Loucy (cell line): ENCODE results near the gene CHMP1A.

ENCODE experiments used
- H2AFZ ChIP-seq: fragments of 200-600 bp; sonication (generic); 2 replicates; pipeline ENCODE4 v1.6.0; 2016; ENCODE audit warnings: antibody characterized with exemption, mild to moderate bottlenecking, low read length, moderate library complexity
- H3F3A ChIP-seq: fragments of 200-600 bp; 2 replicates; pipeline ENCODE4 v1.6.0; 2016; ENCODE audit warnings: antibody characterized with exemption, low read depth, mild to moderate bottlenecking
- H3K27me3 ChIP-seq: fragments of 200-600 bp; sonication (generic); 2 replicates; pipeline ENCODE4 v1.6.1; 2014; ENCODE audit warnings: low read length, mild to moderate bottlenecking; ENCODE audit not compliant: insufficient read depth, poor library complexity, severe bottlenecking
- H3K36me3 ChIP-seq: fragments of 200-600 bp; sonication (generic); 2 replicates; pipeline ENCODE4 v1.6.1; 2016; ENCODE audit warnings: low read length; ENCODE audit not compliant: insufficient read depth
- H3K4me1 ChIP-seq: fragments of 200-600 bp; sonication (generic); 2 replicates; pipeline ENCODE4 v1.5.1; 2014; ENCODE audit warnings: low read length, mild to moderate bottlenecking; ENCODE audit not compliant: insufficient read depth, poor library complexity, severe bottlenecking
- H3K4me2 ChIP-seq: fragments of 200-600 bp; sonication (generic); 2 replicates; pipeline ENCODE4 v1.6.0; 2014; ENCODE audit warnings: antibody characterized with exemption, low read length, low read depth, mild to moderate bottlenecking; ENCODE audit not compliant: poor library complexity, severe bottlenecking
- H3K4me3 ChIP-seq: fragments of 200-600 bp; sonication (generic); 2 replicates; pipeline ENCODE4 v1.5.1; 2014; ENCODE audit warnings: low read length, mild to moderate bottlenecking, mixed read lengths; ENCODE audit not compliant: poor library complexity, severe bottlenecking
- H3K79me2 ChIP-seq: fragments of 200-600 bp; sonication (generic); 2 replicates; pipeline ENCODE4 v1.6.1; 2014; ENCODE audit warnings: low read length; ENCODE audit not compliant: insufficient read depth
- H3K9ac ChIP-seq: fragments of 200-600 bp; sonication (generic); 2 replicates; pipeline ENCODE4 v1.6.0; 2014; ENCODE audit warnings: mild to moderate bottlenecking, low read depth, low read length, moderate library complexity; ENCODE audit not compliant: poor library complexity, severe bottlenecking
- H3K9me2 ChIP-seq: fragments of 200-600 bp; sonication (generic); replicated peaks from 2 replicates; pipeline ENCODE4 v1.6.1; 2016; ENCODE audit warnings: low read depth, low read length, mixed read lengths
- H3K9me3 ChIP-seq: fragments of 200-600 bp; sonication (generic); 2 replicates; pipeline ENCODE4 v1.6.1; 2014; ENCODE audit warnings: mild to moderate bottlenecking, antibody characterized with exemption, low read length, low read depth; ENCODE audit not compliant: insufficient read depth
- H4K20me1 ChIP-seq: fragments of 200-600 bp; sonication (generic); 2 replicates; pipeline ENCODE4 v1.6.0; 2014; ENCODE audit warnings: antibody characterized with exemption, low read length, mild to moderate bottlenecking; ENCODE audit not compliant: insufficient read depth, poor library complexity, severe bottlenecking
- CTCF ChIP-seq: fragments of 200-600 bp; sonication (generic); conservative IDR thresholded peaks from 2 replicates; pipeline ENCODE4 v1.5.1; 2014; ENCODE audit warnings: mild to moderate bottlenecking, antibody characterized with exemption, low read length
- EZH2phosphoT487 ChIP-seq: fragments of 200-600 bp; IDR thresholded peaks from 2 replicates; pipeline ENCODE4 v1.6.1; 2018; ENCODE audit warnings: antibody characterized with exemption, mild to moderate bottlenecking, moderate library complexity, borderline replicate concordance

The CHMP1A gene

GRCh38 chr16:89633064-89633631, 24.4 kb downstream of the CHMP1A start:
- no peak overlapping the region for H2AFZ ChIP-seq
- H3K9me3 ChIP-seq = no peaks in the 10 kb centered on the region
- no peak overlapping the region for H3K4me2 ChIP-seq
- H3K9me2 ChIP-seq = no peaks in the 10 kb centered on the region
- no peak overlapping the region for H3K4me3 ChIP-seq
- no peaks in the 10 kb centered on the region for H3K4me1 ChIP-seq
- H4K20me1 ChIP-seq = no peaks in the 10 kb centered on the region
- H3K27me3 ChIP-seq = no peaks in the 10 kb centered on the region
- no peaks in the 10 kb centered on the region for H3K36me3 ChIP-seq
- no peaks in the 10 kb centered on the region for H3F3A ChIP-seq
- TF ChIP-seq CTCF (no peak), EZH2phosphoT487 (no peak)
- no peaks in the 10 kb centered on the region for H3K79me2 ChIP-seq
- H3K9ac ChIP-seq = no peak overlapping the region

DNA sequence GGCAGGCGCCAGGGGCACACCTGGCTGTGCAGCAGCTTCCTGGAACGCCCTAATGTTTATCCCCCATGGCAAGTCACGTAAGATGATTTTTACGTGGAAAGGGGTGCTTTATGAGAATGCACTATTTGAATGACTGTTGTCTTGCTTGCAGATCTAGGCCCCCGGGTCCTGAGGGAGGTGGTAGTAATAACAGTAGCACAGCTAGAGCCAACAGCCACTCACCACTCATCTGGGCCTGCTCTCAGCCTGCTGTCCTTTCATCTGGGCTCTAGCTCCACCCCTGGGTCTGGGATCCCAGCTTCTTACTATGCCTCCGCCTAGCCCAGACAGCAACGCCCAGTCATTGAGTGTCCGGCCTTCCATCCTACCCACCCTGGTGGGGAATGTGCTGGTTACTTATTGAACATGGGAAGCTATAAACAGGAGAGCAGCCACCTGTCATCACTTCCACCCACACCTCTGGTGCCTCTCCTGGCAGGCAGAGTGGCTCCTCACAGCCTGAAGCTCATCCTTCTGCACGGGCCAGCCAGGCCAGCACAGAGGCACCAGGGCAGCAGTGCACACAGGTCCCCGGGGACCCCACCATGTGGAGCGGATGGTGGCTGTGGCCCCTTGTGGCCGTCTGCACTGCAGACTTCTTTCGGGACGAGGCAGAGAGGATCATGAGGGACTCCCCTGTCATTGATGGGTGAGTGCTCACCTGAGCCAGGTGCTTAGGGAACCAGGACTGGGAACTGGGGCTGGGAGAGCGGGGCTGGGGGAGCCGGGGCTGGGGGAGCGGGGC, 27.5 kb downstream of the CHMP1A start:
- H3K9me2 ChIP-seq = no peaks in the 10 kb centered on the region
- no peak overlapping the region for H2AFZ ChIP-seq
- no peak overlapping the region for H3K4me3 ChIP-seq
- no peaks in the 10 kb centered on the region for H3K36me3 ChIP-seq
- no peaks in the 10 kb centered on the region for H3K27me3 ChIP-seq
- no peaks in the 10 kb centered on the region for H3F3A ChIP-seq
- H3K79me2 ChIP-seq = no peaks in the 10 kb centered on the region
- H3K4me1 ChIP-seq = no peaks in the 10 kb centered on the region
- TF ChIP-seq CTCF (no peak), EZH2phosphoT487 (no peak)
- no peaks in the 10 kb centered on the region for H3K9me3 ChIP-seq
- H3K9ac ChIP-seq = no peak overlapping the region
- no peak overlapping the region for H3K4me2 ChIP-seq
- H4K20me1 ChIP-seq = no peaks in the 10 kb centered on the region

DNA sequence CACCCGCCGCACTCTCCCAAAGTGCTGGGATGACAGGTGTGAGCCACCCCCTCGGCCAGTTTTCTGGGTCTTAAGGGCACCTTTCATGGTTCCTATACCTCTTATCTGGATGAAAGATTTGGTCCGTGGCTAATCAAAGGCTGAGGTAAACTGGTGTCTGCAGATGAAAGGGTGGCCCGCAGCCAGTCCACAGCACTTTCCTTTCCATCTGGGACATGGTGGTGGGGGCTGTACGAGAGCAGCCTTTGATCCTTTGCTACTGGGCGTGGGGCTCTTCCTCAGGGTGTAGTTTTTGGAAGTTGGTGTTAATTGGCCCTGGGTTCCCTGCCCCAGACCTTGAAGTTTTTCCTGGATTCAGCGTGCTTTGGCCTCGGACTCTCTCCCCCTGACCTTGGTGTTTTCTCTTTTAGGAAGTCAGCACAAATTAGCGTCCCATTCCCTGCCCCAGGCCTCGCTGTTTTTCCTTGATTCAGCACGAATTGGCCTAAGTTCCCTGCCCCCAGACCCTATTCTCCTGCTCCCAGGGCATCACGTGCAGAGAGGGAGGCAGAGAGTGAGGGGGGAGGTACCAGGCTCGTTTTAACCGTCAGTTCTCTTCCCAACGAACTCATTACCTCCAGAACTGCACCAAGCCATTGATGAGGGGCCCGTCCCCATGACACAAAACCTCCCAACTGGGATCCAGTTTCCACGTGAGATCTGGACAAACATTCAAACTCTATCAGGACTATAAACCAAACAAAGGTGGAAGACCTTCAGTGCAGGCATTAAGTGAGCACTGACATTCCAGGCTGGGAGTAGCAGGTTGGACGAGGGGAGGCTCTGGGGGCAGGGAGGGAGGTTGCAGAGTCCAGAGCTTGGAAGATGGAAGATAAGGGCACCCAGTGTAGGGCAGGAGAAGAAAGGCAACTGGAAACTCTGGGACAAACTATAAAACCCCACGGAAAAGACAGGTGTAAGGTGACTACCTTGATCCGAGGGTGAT, 32.4 kb downstream of the CHMP1A start:
- H3K9me2 ChIP-seq = no peaks in the 10 kb centered on the region
- H3K79me2 ChIP-seq = no peaks in the 10 kb centered on the region
- H3K27me3 ChIP-seq = no peaks in the 10 kb centered on the region
- no peak overlapping the region for H3K9ac ChIP-seq
- H3K4me3 ChIP-seq = no peak overlapping the region
- no peak for TF ChIP-seq EZH2phosphoT487
- no peak for TF ChIP-seq CTCF
- no peaks in the 10 kb centered on the region for H3K36me3 ChIP-seq
- no peak overlapping the region for H3K4me2 ChIP-seq
- no peaks in the 10 kb centered on the region for H4K20me1 ChIP-seq
- H3K9me3 ChIP-seq = no peaks in the 10 kb centered on the region
- no peaks in the 10 kb centered on the region for H3K4me1 ChIP-seq
- H3F3A ChIP-seq = no peaks in the 10 kb centered on the region
- H2AFZ ChIP-seq = no peak overlapping the region
